Thyroid gland (tissue), 4 donors: ENCODE data around the gene HMCN2. TPM values are rescaled to one million over a fixed set of nuclear protein-coding genes. Genes with fewer than 3 reads are reported as not detected.

Experiments used
- DNase-seq, 2 donors: peaks; one replicate each; pipeline ENCODE4 v3.0.0-alpha.2; 2019
- H3K27ac ChIP-seq, 3 donors: fragments of 200-600 bp; sonication (generic); 1 replicate in 2 of 3; 2 replicates in 1 of 3; pipeline ENCODE4 v1.5.1; 2016 to 2019; ENCODE audit warnings: mild to moderate bottlenecking in 1 of 3, moderate library complexity in 1 of 3
- H3K27me3 ChIP-seq: fragments of 200-600 bp; sonication (generic); one replicate; pipeline ENCODE4 v1.5.1; 2019
- H3K36me3 ChIP-seq, 2 donors: fragments of 200-600 bp; sonication (generic); one replicate each; pipeline ENCODE4 v1.5.1; 2016 to 2019
- H3K4me1 ChIP-seq, 2 donors: fragments of 200-600 bp; sonication (generic); one replicate each; pipeline ENCODE4 v1.5.1; 2017 to 2019
- H3K4me3 ChIP-seq, 3 donors: fragments of 200-600 bp; sonication (generic); replicated peaks in 1 of 3; 1 replicate in 2 of 3; 2 replicates in 1 of 3; pipeline ENCODE4 v1.5.1; 2016; ENCODE audit warnings: mild to moderate bottlenecking in 1 of 3
- H3K9me3 ChIP-seq: fragments of 200-600 bp; sonication (generic); one replicate; pipeline ENCODE4 v1.5.1; 2017
- POLR2A ChIP-seq, 2 donors: fragments of 450-650 bp; IDR thresholded peaks; one replicate each; pipeline ENCODE4 v1.6.1; 2017; ENCODE audit warnings: antibody characterized with exemption in 2 of 2, mild to moderate bottlenecking in 2 of 2, moderate library complexity in 1 of 2
- WGBS, 2 donors: methylation state at CpG; one replicate each; pipeline ENCODE4 v1.1.5; 2017; 5-methylcytosine and 5-hydroxymethylcytosine counted together
- intact Hi-C: fragments of 100-400 bp; cut with DNase I; formaldehyde crosslinking; loops from one replicate; pipeline ENCODE4 v1.15.1; 2023
- total RNA-seq, 4 donors: library from RNA; depleted of rRNA; stranded (reverse); fragments of >200 nt; gene quantifications; one replicate each; pipeline ENCODE4 v1.2.3, GENCODE V29; 2016
- TF ChIP-seq, protein P1 (sequence below), 6 experiments: fragments of 200-600 bp in 3 of 6; fragments of 450-650 bp in 3 of 6; sonication (generic) in 3 of 6; IDR thresholded peaks; one replicate each; pipeline ENCODE4 v1.5.1; 2016 to 2019; ENCODE audit warnings: antibody characterized with exemption in 6 of 6, mild to moderate bottlenecking in 2 of 6, inconsistent platforms in 1 of 6, moderate library complexity in 1 of 6

HMCN2 gene
- total RNA-seq, 4 donors from 2014 or later, result 1.7 to 5.5 (median 3.5) TPM

DNA sequence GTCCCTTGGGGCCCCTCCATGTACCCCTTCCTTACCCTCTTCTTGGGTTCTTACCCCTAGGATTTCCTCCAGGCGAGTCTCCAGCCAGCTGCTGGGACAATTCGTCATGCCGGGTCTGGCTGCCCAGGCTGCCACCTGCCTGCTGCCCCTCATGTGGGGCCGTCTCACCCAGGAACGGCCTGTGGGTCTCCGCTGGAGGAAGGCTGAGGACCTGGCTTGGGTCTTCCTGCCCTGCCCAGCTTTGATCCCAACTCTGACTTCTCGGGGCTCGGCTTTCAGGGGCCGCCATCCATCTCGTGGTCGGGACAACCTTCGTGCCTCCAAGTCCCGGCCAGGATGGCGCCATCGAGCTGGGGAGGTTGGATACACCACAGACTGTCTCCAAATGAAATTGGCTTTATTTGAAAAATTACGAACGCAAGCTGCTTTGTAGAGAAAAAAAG lies 38.1 kb downstream of the HMCN2 start:
- TF ChIP-seq POLR2A (IDR thresholded peaks at IDR 0.05), result no peak
- TF ChIP-seq, protein P1, sequence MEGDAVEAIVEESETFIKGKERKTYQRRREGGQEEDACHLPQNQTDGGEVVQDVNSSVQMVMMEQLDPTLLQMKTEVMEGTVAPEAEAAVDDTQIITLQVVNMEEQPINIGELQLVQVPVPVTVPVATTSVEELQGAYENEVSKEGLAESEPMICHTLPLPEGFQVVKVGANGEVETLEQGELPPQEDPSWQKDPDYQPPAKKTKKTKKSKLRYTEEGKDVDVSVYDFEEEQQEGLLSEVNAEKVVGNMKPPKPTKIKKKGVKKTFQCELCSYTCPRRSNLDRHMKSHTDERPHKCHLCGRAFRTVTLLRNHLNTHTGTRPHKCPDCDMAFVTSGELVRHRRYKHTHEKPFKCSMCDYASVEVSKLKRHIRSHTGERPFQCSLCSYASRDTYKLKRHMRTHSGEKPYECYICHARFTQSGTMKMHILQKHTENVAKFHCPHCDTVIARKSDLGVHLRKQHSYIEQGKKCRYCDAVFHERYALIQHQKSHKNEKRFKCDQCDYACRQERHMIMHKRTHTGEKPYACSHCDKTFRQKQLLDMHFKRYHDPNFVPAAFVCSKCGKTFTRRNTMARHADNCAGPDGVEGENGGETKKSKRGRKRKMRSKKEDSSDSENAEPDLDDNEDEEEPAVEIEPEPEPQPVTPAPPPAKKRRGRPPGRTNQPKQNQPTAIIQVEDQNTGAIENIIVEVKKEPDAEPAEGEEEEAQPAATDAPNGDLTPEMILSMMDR (IDR thresholded peaks at IDR 0.05), result no peak
- Histone ChIP-seq H3K27me3 (no peaks in the 10 kb centered on the region), H3K4me3 (no peak overlapping the region), H3K27ac (no peak overlapping the region), H3K36me3 (no peaks in the 10 kb centered on the region), H3K9me3 (no peaks in the 10 kb centered on the region), H3K4me1 (peaks cover 0 to 12% of the 10 kb centered on the region in 2 donors)
- 84 to 86% methylated on average over 17 of the region's 17 CpGs for WGBS, 2 donors
- intact Hi-C loops, result no loop called here
- DNase-seq, result no peak

DNA sequence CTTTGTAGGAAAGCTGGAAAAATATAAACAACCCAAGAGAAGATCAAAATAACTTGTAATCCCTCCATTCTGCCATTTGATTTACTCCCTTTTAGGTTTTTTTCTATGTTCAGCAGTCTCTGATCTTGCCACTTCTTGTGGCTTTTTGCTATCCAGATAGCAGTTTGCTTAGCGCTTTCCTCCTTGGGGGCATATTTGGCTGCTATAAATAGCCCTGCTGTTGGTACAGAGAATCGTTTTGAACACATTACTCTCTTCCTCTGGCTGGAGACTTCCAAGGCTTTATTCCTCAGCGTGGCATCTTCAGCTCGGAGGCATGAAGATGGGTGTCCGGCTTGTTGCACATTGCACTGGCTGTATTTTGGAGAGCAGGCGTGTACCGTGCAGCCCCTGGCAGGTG lies 38.6 kb downstream of the HMCN2 start:
- 60 to 68% methylated on average over 7 of the region's 7 CpGs for WGBS, 2 donors
- Histone ChIP-seq H3K27me3 (no peaks in the 10 kb centered on the region), H3K9me3 (no peaks in the 10 kb centered on the region), H3K36me3 (no peaks in the 10 kb centered on the region), H3K4me3 (no peak overlapping the region), H3K27ac (no peak overlapping the region), H3K4me1 (peaks cover 0 to 12% of the 10 kb centered on the region in 2 donors)
- intact Hi-C loops, result no loop called here
- no peak for DNase-seq
- TF ChIP-seq POLR2A (IDR thresholded peaks at IDR 0.05), result no peak
- TF ChIP-seq, protein P1 (IDR thresholded peaks at IDR 0.05), result no peak

DNA sequence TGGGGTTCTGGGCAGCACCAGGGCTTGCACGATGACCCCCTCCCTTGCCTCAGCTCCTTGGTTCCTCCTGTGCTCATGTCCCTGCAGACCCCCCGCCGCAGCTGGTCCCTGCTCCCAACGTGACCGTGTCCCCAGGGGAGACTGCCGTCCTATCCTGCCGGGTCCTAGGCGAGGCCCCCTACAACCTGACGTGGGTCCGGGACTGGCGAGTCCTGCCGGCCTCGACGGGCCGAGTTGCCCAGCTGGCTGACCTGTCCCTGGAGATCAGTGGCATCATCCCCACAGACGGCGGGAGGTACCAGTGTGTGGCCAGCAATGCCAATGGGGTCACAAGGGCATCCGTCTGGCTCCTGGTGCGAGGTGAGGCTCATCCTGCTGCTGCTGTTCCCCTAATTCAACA lies 39.1 kb downstream of the HMCN2 start:
- H3K4me1 ChIP-seq, result peaks cover 0 to 12% of the 10 kb centered on the region in 2 donors
- H3K27me3 ChIP-seq, result no peaks in the 10 kb centered on the region
- no peak overlapping the region for H3K27ac ChIP-seq
- no peak for TF ChIP-seq POLR2A (IDR thresholded peaks at IDR 0.05)
- TF ChIP-seq, protein P1 (IDR thresholded peaks at IDR 0.05), result no peak
- H3K9me3 ChIP-seq, result no peaks in the 10 kb centered on the region
- no peak overlapping the region for H3K4me3 ChIP-seq
- no peak for DNase-seq
- H3K36me3 ChIP-seq, result no peaks in the 10 kb centered on the region
- 89 to 95% methylated on average over 7 to 15 of the region's 19 CpGs for WGBS, 2 donors
- intact Hi-C loops, result no loop called here

DNA sequence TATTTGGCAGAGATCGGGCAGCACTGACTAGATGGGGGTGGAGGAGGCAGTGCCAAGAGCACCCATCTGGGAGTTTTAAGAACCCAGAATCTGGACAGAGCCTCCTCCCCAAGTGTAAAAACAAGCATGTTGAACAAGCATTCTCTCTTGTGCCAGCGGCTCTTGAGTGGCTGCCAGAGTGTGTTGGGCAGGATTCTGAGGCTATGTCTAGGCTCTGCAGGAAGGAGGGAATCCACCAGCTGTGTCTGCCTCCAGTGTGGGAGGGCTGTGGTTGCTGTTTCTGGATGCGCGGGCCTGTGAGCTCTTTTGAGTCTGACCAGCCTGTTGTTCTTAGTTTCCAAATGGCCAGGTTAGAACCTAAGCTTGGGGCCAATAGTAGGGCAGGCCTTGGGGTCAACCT lies 39.8 kb downstream of the HMCN2 start:
- peak; percentile 57 to 72 for DNase-seq
- H3K27ac ChIP-seq, result no peak overlapping the region
- intact Hi-C loops, result no loop called here
- no peak overlapping the region for H3K4me3 ChIP-seq
- H3K27me3 ChIP-seq, result no peaks in the 10 kb centered on the region
- H3K4me1 ChIP-seq, result peaks cover 0 to 12% of the 10 kb centered on the region in 2 donors
- H3K36me3 ChIP-seq, result no peaks in the 10 kb centered on the region
- H3K9me3 ChIP-seq, result no peaks in the 10 kb centered on the region
- no peak for TF ChIP-seq POLR2A (IDR thresholded peaks at IDR 0.05)
- TF ChIP-seq, protein P1 (IDR thresholded peaks at IDR 0.05), result no peak
- 42 to 56% methylated on average over 4 of the region's 4 CpGs for WGBS, 2 donors

DNA sequence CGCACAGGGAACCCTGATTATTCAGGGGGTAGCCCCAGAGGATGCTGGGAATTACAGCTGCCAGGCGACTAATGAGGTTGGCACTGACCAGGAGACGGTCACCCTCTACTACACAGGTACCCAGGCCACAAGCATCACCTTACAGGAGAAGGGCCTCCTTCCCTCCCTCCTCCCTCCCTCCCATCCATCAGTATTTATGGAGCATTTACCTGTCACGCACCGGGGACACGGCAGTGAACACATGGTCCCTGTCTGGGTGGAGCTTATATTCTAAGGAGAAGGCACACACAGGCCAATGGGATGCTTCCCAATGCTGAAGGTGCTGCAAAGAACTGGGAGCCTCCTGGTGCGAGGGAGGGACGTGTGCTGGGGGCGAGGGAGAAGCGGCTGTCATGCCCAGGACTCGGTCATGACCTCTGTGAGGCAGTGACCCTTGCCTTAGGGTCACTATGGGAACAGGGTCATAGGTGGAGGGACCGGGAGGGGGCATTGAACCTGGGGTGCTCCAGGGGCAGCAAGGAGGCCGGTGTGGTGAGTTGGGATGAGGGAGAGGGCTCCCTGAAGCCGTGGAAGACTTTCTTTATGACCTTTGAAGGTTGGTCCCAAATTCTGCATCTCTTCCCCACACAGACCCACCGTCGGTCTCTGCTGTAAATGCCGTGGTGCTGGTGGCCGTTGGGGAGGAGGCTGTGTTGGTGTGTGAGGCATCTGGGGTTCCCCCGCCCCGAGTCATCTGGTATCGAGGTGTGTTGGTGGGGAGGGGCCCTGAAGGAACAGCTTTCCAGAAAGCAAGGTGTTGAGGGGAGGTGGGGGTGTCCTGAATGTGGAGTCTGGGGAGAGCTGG lies 41.5 kb downstream of the HMCN2 start:
- Histone ChIP-seq H3K9me3 (no peaks in the 10 kb centered on the region), H3K27me3 (no peaks in the 10 kb centered on the region), H3K4me3 (no peak overlapping the region), H3K27ac (no peak overlapping the region), H3K4me1 (peaks cover 0 to 12% of the 10 kb centered on the region in 2 donors), H3K36me3 (no peaks in the 10 kb centered on the region)
- intact Hi-C loops, result no loop called here
- DNase-seq, result no peak
- 83 to 86% methylated on average over 20 to 21 of the region's 21 CpGs for WGBS, 2 donors
- TF ChIP-seq, protein P1 (IDR thresholded peaks at IDR 0.05), result no peak
- no peak for TF ChIP-seq POLR2A (IDR thresholded peaks at IDR 0.05)
